Subcutaneous abdominal adipose tissue (tissue), 5 donors: ENCODE data around the gene RCBTB2.

Source experiments
- H3K27ac ChIP-seq: one replicate; pipeline ENCODE4 v1.7.0; 2013; ENCODE audit warnings: low read depth, mild to moderate bottlenecking, inconsistent platforms, low read length, moderate library complexity
- H3K27me3 ChIP-seq, 5 donors: one replicate each; pipeline ENCODE4 v1.7.0; 2013; ENCODE audit warnings: low read length in 5 of 5, inconsistent platforms in 1 of 5; ENCODE audit not compliant: control insufficient read depth in 5 of 5, insufficient read depth in 4 of 5
- H3K36me3 ChIP-seq, 5 donors: one replicate each; pipeline ENCODE4 v1.7.0; 2013; ENCODE audit warnings: low read length in 5 of 5; ENCODE audit not compliant: control insufficient read depth in 5 of 5, insufficient read depth in 5 of 5
- H3K4me1 ChIP-seq, 5 donors: one replicate each; pipeline ENCODE4 v1.7.0; 2013; ENCODE audit warnings: low read length in 5 of 5, mild to moderate bottlenecking in 3 of 5, moderate library complexity in 1 of 5; ENCODE audit not compliant: control insufficient read depth in 5 of 5, insufficient read depth in 5 of 5
- H3K4me3 ChIP-seq, 5 donors: one replicate each; pipeline ENCODE4 v1.7.0; 2013; ENCODE audit warnings: low read length in 5 of 5, low read depth in 1 of 5
- H3K9ac ChIP-seq, 5 donors: one replicate each; pipeline ENCODE4 v1.7.0; 2013; ENCODE audit warnings: low read length in 5 of 5, mild to moderate bottlenecking in 4 of 5, moderate library complexity in 3 of 5
- H3K9me3 ChIP-seq, 5 donors: one replicate each; pipeline ENCODE4 v1.7.0; 2013; ENCODE audit warnings: low read length in 5 of 5; ENCODE audit not compliant: control insufficient read depth in 5 of 5
- donor health status: healthy.
- donor health status: healthy.
- donor health status: healthy.
- donor health status: healthy.
- donor health status: healthy.

Gene RCBTB2

DNA sequence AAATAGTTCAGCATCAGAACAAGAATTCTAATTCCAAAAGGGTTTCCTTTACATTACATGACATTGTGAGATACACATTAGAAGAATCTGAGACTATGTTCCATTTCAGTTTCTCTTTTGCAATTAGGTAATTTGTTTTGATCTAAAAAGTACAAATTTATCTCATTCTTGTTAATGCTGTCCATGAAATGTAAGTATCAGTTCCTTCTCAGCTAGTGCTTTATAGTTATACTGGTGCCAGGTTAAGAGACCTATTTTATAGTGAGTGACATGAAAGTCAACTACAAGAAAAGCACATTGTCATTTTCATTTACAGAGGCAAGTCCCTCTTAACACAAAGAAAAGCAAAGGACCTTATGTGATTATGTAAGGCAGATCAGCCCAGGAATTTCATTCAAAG is 43.9 kb downstream of the RCBTB2 start:
- Histone ChIP-seq H3K36me3 (peaks cover 2 to 13% (median 4%) of the 10 kb centered on the region in 5 donors), H3K4me1 (peaks cover 5 to 44% (median 27%) of the 10 kb centered on the region in 5 donors), H3K9ac (no peak overlapping the region), H3K27ac (no peak overlapping the region), H3K27me3 (no peaks in the 10 kb centered on the region), H3K4me3 (no peak overlapping the region), H3K9me3 (no peaks in the 10 kb centered on the region)

DNA sequence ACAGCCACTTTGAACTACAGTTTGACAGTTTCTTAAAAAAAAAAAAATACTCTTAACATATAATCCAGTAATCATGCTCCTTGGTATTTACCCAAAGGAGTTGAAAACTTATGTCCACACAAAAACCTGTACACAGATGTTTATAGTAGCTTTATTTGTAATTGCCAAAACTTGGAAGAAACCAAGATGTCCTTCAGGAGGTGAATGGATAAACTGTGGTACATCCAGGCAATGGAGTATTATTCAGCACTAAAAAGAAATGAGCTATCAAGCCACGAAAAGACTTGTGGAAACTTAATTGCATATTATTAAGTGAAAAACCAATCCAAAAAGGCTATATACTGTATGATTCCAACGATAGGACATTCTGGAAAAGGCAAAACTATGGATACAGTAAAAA is 44.9 kb downstream of the RCBTB2 start:
- H3K27ac ChIP-seq, result no peak overlapping the region
- H3K4me1 ChIP-seq, result peaks cover 5 to 34% (median 18%) of the 10 kb centered on the region in 5 donors
- no peak overlapping the region for H3K4me3 ChIP-seq
- H3K36me3 ChIP-seq, result peaks cover 2 to 20% (median 4%) of the 10 kb centered on the region in 5 donors
- no peaks in the 10 kb centered on the region for H3K27me3 ChIP-seq
- no peaks in the 10 kb centered on the region for H3K9me3 ChIP-seq
- no peak overlapping the region for H3K9ac ChIP-seq

GRCh38 chr13:48486836-48487235 is 46.0 kb downstream of the RCBTB2 start:
- no peak overlapping the region for H3K9ac ChIP-seq
- peaks cover under 1 to 22% (median 13%) of the 10 kb centered on the region in 5 donors for H3K4me1 ChIP-seq
- H3K9me3 ChIP-seq, result no peaks in the 10 kb centered on the region
- H3K27me3 ChIP-seq, result no peaks in the 10 kb centered on the region
- no peak overlapping the region for H3K27ac ChIP-seq
- H3K4me3 ChIP-seq, result no peak overlapping the region
- peaks cover 2 to 23% (median 4%) of the 10 kb centered on the region in 5 donors for H3K36me3 ChIP-seq

GRCh38 chr13:48486362-48486761 is 46.5 kb downstream of the RCBTB2 start:
- Histone ChIP-seq H3K9me3 (no peaks in the 10 kb centered on the region), H3K4me1 (peaks cover 0 to 18% (median 11%) of the 10 kb centered on the region in 5 donors), H3K27me3 (no peaks in the 10 kb centered on the region), H3K27ac (no peak overlapping the region), H3K4me3 (no peak overlapping the region), H3K36me3 (peaks cover 2 to 23% (median 4%) of the 10 kb centered on the region in 5 donors), H3K9ac (no peak overlapping the region)

DNA sequence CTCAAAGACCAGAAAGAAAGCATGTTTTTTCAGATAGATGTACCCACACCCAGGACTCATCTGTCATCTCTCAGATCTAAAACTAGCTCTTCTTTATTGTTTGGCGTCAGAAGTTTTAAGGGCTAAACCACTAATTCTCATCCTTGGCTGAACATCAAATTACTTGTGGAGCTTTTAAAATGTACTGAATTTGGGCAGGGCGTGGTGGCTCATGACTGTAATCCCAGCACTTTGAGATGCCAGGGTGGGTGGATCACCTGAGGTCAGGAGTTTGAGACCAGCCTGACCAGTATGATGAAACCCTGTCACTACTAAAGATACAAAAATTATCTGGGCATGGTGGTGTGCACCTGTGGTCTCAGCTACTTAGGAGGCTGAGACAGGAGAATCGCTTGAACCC is 47.4 kb downstream of the RCBTB2 start:
- no peak overlapping the region for H3K9ac ChIP-seq
- H3K36me3 ChIP-seq, result peaks cover 2 to 23% (median 4%) of the 10 kb centered on the region in 5 donors
- H3K27me3 ChIP-seq, result no peaks in the 10 kb centered on the region
- peaks cover 0 to 8% (median 5%) of the 10 kb centered on the region in 5 donors for H3K4me1 ChIP-seq
- H3K4me3 ChIP-seq, result no peak overlapping the region
- no peaks in the 10 kb centered on the region for H3K9me3 ChIP-seq
- no peak overlapping the region for H3K27ac ChIP-seq

- Histone ChIP-seq H3K9me3 (no peaks in the 10 kb centered on the region), H3K4me1 (peaks cover 0 to 14% (median 5%) of the 10 kb centered on the region in 5 donors), H3K4me3 (no peak overlapping the region), H3K27me3 (no peaks in the 10 kb centered on the region), H3K36me3 (peaks cover 0 to 20% (median 5%) of the 10 kb centered on the region in 5 donors), H3K9ac (no peak overlapping the region), H3K27ac (no peak overlapping the region)
Measured at GRCh38 chr13:48483575-48483974, 49.3 kb downstream of the RCBTB2 start.

DNA sequence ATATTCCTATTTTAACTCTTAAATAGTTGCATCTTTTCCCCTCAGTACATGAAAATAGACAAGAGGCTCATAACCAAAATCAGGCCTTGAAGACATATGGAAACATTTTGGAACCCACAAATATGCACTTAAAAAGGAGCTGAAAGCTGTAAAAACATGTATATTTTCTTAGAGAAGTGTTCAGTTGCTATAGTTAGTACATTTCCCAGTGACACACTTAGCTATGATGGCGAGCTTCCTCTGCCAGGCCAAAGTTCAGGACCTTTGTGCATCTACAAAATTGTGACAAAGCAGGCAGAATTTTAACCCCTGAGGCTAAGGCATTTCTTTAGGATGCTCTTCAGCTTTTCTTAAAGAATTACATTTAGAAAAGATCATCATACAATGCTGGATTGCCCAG is 54.5 kb downstream of the RCBTB2 start:
- Histone ChIP-seq H3K36me3 (peaks cover 0 to 14% (median 5%) of the 10 kb centered on the region in 5 donors), H3K4me1 (peaks cover 0 to 30% (median 15%) of the 10 kb centered on the region in 5 donors), H3K4me3 (no peak overlapping the region), H3K27ac (no peak overlapping the region), H3K27me3 (no peaks in the 10 kb centered on the region), H3K9me3 (no peaks in the 10 kb centered on the region), H3K9ac (no peak overlapping the region)

DNA sequence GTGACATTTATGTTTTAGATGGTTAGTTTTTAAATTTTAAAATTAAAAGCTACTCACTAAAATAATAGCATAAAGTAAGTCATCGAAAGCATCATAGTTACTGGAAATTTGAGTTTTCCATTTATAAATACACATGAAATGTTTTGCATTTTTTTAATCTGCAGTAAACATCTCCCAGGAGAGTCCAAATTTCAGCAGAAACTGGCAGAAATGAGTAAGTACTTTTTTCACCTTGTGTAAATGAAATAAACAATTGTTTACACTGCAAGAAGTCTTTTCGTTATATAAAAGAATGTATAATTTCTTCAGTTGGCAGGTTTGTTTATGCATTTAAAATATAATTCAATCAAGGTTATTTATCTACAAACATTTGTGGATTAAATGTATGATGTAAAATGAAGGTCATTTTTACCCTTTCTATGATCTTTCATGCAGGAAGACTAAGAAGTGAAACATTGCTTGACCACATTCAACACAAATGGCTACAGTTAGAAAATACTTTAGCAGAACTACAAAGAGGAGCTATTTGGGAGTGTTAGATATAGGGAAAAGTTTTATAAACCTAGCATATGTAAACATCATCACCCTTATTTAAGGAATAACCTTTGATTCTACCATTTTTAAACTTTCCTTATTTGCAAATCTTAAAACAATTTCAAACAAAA is 55.6 kb downstream of the RCBTB2 start:
- H3K4me1 ChIP-seq, result peaks cover 0 to 30% (median 15%) of the 10 kb centered on the region in 5 donors
- peak overlapping the region; percentile 37 for H3K27ac ChIP-seq
- no peaks in the 10 kb centered on the region for H3K27me3 ChIP-seq
- H3K4me3 ChIP-seq, result peak overlapping the region in 1 of 5 donors; percentile 44
- H3K36me3 ChIP-seq, result peaks cover 0 to 9% (median 5%) of the 10 kb centered on the region in 5 donors
- H3K9ac ChIP-seq, result no peak overlapping the region
- H3K9me3 ChIP-seq, result no peaks in the 10 kb centered on the region

DNA sequence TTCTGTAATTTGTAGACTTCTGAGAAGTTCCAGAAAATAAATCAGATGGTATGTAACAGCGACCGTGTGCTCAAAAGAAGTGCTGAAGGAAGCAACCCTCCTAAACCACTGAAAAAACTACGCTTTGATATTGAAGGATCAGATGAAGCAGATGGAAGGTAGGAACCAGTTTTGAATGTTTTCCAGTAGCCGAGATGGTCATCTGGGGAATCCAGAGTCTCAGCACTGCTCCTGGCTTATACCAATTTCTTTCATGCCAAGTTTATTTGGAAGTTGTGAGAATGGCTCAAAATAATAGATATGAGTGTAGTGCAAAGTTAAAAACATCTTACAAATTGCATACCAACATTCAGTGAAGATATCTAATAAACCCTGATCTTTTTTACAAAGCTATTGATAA is 56.2 kb downstream of the RCBTB2 start:
- peak overlapping the region in 1 of 5 donors; percentile 32 for H3K9ac ChIP-seq
- H3K9me3 ChIP-seq, result no peaks in the 10 kb centered on the region
- H3K27me3 ChIP-seq, result no peaks in the 10 kb centered on the region
- H3K4me3 ChIP-seq, result peak overlapping the region in 2 of 5 donors; percentile 13 to 44
- no peak overlapping the region for H3K27ac ChIP-seq
- peaks cover 0 to 9% (median 5%) of the 10 kb centered on the region in 5 donors for H3K36me3 ChIP-seq
- peaks cover 0 to 30% (median 15%) of the 10 kb centered on the region in 5 donors for H3K4me1 ChIP-seq

GRCh38 chr13:48476215-48476614 is 56.7 kb downstream of the RCBTB2 start:
- Histone ChIP-seq H3K27ac (no peak overlapping the region), H3K4me3 (peak overlapping the region in 2 of 5 donors; percentile 13 to 44), H3K36me3 (peaks cover 0 to 9% (median 5%) of the 10 kb centered on the region in 5 donors), H3K9me3 (no peaks in the 10 kb centered on the region), H3K27me3 (no peaks in the 10 kb centered on the region), H3K4me1 (peaks cover 0 to 30% (median 15%) of the 10 kb centered on the region in 5 donors), H3K9ac (peak overlapping the region in 1 of 5 donors; percentile 32)
